ENCODE results near the gene MGST2. TPM values are rescaled to one million over a fixed set of nuclear protein-coding genes. Genes with fewer than 3 reads are reported as not detected.

Gene MGST2
- total and polyA plus RNA-seq, 10 of the 15 experiments (the other 5 are each of a cell fraction or from before 2014, with no cell fraction given) = 19.0 to 50.1 (median 30.6) TPM

DNA sequence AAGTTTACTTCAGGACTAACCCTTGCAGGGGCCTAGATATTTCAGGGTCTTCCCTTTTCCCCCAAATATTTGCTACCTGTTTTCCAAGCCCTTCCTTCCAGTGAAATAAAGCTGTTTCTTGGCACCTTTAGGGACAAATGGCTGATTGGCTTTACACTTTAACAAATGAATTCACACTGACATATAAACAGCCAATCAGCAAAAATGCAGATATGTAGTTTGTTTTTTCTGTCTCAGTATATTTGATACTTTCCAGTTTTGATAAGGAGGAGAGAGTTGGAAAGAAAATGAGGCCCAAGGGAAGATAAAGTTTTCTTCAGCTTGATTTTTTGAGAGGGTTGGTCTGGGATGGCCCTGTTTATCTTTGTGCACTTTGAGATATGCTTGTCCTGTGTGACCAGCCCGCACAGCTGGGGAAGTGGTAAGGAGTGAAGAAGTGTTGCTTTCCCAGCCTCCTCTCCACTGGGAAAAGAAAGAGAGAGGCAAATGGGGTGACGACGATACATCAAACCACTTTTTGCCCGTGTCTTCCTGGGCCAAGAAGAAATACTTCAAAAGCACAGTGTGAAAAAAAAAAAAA is 67.5 kb downstream of the MGST2 start:
- no peaks in the 10 kb centered on the region for H3K36me3 ChIP-seq (ENCODE audit: control insufficient read depth in 2 of 2, insufficient read depth in 2 of 2, low read length in 1 of 2)
- no peak for DNase-seq (ENCODE audit: low read depth, low spot score)
- no peak for ATAC-seq
- no peaks in the 10 kb centered on the region for H3K4me1 ChIP-seq (ENCODE audit: control insufficient read depth, insufficient read depth, low read length)
- POLR2A ChIA-PET = no interaction called here
- no peaks in the 10 kb centered on the region for H4K20me1 ChIP-seq (ENCODE audit: control insufficient read depth, insufficient read depth)
- H3K79me2 ChIP-seq (ENCODE audit: control insufficient read depth, insufficient read depth, low read length) = no peaks in the 10 kb centered on the region
- H3K4me3 ChIP-seq = no peak overlapping the region
- H3K9me3 ChIP-seq (replicated peaks; ENCODE audit: control insufficient read depth, insufficient read depth, low read length) = no peaks in the 10 kb centered on the region
- RAD21 ChIA-PET (ENCODE audit: unreplicated experiment) = no interaction called here
- TF ChIP-seq RBBP5 (conservative IDR thresholded peaks at IDR 0.05) (no peak), BRCA1 (IDR thresholded peaks at IDR 0.05; ENCODE audit: low read depth, low read length) (no peak), TCF12 (IDR thresholded peaks at IDR 0.05; ENCODE audit: low read depth, low read length) (no peak), SMARCA5 (IDR thresholded peaks at IDR 0.05) (no peak), SIN3A (IDR thresholded peaks at IDR 0.05; ENCODE audit: low read depth, low read length) (no peak), CBX5 (IDR thresholded peaks at IDR 0.05; ENCODE audit: low read depth) (no peak), TARDBP (IDR thresholded peaks at IDR 0.05; ENCODE audit: borderline replicate concordance) (no peak), ESRRA (IDR thresholded peaks at IDR 0.05; ENCODE audit: low read length) (no peak), HDAC2 (IDR thresholded peaks at IDR 0.05) (no peak)
- TF ChIP-seq, protein P1, sequence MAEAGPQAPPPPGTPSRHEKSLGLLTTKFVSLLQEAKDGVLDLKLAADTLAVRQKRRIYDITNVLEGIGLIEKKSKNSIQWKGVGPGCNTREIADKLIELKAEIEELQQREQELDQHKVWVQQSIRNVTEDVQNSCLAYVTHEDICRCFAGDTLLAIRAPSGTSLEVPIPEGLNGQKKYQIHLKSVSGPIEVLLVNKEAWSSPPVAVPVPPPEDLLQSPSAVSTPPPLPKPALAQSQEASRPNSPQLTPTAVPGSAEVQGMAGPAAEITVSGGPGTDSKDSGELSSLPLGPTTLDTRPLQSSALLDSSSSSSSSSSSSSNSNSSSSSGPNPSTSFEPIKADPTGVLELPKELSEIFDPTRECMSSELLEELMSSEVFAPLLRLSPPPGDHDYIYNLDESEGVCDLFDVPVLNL (IDR thresholded peaks at IDR 0.05; ENCODE audit: low read depth, low read length) = no peak
- TF ChIP-seq, protein P2, sequence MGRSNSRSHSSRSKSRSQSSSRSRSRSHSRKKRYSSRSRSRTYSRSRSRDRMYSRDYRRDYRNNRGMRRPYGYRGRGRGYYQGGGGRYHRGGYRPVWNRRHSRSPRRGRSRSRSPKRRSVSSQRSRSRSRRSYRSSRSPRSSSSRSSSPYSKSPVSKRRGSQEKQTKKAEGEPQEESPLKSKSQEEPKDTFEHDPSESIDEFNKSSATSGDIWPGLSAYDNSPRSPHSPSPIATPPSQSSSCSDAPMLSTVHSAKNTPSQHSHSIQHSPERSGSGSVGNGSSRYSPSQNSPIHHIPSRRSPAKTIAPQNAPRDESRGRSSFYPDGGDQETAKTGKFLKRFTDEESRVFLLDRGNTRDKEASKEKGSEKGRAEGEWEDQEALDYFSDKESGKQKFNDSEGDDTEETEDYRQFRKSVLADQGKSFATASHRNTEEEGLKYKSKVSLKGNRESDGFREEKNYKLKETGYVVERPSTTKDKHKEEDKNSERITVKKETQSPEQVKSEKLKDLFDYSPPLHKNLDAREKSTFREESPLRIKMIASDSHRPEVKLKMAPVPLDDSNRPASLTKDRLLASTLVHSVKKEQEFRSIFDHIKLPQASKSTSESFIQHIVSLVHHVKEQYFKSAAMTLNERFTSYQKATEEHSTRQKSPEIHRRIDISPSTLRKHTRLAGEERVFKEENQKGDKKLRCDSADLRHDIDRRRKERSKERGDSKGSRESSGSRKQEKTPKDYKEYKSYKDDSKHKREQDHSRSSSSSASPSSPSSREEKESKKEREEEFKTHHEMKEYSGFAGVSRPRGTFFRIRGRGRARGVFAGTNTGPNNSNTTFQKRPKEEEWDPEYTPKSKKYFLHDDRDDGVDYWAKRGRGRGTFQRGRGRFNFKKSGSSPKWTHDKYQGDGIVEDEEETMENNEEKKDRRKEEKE (IDR thresholded peaks at IDR 0.05) = no peak
- H3K27ac ChIP-seq (ENCODE audit: control insufficient read depth, insufficient read depth) = no peak overlapping the region
- FAIRE-seq = no peak
- H3K27me3 ChIP-seq (replicated peaks in 1 of 2; ENCODE audit: control insufficient read depth in 2 of 2, insufficient read depth in 2 of 2, low read length in 1 of 2) = peaks cover 6 to 24% of the 10 kb centered on the region in 2 experiments
- no peak overlapping the region for H2AFZ ChIP-seq (ENCODE audit: control insufficient read depth, low read depth, low read length)
- BruUV-seq (replicated peaks) = no TSS peak
- no peak overlapping the region for H3K4me2 ChIP-seq (ENCODE audit: control insufficient read depth, insufficient read depth)
- SMC1A ChIA-PET (ENCODE audit: uncharacterized antibody, unreplicated experiment) = interaction anchor here (1.1 to 1.5 kb wide), 2 partner anchors 9 to 17 kb away, joined by 3 read pairs; no protein-coding TSS in a partner anchor
- no peak overlapping the region for H3K9ac ChIP-seq (ENCODE audit: control insufficient read depth, insufficient read depth, low read length)
- intact Hi-C loops (cut with micrococcal nuclease; ENCODE audit: unreplicated experiment) (loop anchor here (10.0 kb wide), 1 partner anchor 312 kb away; no protein-coding TSS in a partner anchor), in situ Hi-C loops (cut with MboI) (no loop called here)
- CTCF ChIA-PET = interaction anchor here (0.7 kb wide), 1 partner anchor 493 kb away, joined by 3 read pairs; no protein-coding TSS in a partner anchor
- 39% methylated on average over 4 of the region's 4 CpGs for WGBS (ENCODE audit: insufficient coverage, insufficient replicate concordance, low lambda C conversion rate, missing lambda C conversion rate)
